CD4-positive, alpha-beta T cell treated with Interleukin-15 for 4 hours (primary cell): Measurements from ENCODE around the gene TMEM51.
"Not testable (repeated sequence)": the region's sequence is repeated elsewhere in the genome, so short reads cannot be mapped to it uniquely, and the experiment has no call there.

ENCODE experiments used
- DNase-seq: peaks from one replicate; pipeline ENCODE4 v3.0.0-alpha.2; 2020; ENCODE audit warnings: low spot score

Gene TMEM51

DNA sequence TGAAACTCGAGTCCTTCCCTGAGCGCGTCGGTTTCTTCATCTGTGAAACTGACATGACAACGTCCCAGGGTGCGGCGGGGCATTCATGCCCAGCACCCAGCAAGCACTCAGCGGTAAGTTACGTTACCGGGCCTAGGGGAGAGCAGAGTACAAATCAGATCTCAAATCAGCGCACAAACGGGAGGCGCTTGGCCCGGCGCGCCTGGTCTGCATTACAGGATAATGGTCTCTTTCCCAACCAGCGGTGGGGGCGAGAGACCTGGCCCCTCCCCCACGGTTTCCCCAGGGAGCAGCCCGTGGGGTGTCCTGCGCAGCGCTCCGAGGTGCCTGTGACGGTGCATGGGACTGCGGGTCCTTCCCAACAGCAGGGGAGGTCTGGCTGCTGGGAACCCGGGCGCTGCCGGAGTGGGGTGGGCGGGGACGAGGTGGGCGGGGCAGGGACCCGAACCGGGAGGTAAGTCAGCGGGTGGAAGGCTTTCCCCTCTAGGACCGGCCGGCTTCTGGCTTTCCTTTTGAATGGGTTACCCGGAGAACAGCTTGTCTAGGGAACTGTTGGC lies 1.0 kb downstream of the TMEM51 start:
- DNase-seq: no peak

DNA sequence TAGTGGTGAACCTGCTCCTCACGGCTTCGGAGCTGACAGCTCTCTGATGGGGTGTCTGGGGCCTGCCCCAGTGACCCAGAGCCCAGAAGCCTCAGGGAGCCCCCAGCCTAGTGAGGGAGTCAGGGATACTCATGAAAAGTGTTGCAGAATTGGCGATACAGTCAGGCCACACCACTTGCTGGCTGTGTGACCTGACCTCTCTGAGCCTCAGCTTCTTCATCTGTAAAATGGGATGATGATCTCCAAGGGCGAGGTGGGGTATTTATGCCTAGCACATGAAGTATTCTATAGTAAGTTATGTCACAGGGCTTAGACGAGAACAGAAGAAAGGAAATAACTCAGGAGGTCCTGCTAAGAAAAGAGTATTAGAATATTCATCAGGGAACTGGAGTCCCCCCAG lies 1.6 kb downstream of the TMEM51 start:
- DNase-seq: no peak

DNA sequence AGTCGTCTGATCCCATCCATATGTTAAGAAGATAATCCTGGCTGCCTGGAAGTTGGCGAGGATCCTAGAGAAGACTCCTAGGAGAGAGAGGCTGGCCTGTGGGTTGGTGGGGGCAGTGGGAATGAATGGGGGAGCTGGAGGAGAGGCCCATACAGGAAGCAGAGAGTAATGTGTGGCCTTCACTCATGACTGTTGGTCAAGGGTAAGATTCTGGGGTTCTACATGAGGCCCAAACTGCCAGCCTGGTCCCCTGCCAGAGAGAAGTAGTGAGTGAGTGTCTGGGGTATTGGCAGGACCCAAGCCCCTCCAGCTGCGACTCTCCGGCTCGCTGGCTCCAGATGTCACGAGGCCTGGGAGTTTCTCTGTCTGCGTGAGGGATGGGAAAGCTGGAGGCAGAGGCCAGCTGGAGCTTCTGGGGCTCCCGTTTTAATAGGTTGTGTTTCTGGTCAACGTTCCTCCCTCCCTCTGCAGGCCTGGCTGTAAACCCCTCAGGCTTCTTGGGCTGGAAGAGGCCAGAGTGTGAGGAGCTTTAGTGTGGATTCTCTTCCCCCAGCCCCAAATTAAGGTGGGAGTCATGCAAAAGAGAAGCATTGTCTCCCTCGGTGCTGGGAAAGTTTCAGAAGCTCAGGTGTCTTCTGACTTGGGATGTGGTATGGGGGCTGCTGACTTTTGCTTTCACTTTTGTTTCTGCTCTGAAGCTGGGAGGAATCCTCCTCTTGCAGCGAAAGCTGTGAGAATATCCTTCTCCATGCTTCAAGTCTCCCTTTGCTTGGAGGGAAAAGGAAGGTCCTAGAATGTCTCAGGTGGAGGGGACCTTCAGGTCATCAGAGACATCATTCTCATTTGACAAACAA lies 2.6 kb downstream of the TMEM51 start:
- peak; percentile 2 for DNase-seq

DNA sequence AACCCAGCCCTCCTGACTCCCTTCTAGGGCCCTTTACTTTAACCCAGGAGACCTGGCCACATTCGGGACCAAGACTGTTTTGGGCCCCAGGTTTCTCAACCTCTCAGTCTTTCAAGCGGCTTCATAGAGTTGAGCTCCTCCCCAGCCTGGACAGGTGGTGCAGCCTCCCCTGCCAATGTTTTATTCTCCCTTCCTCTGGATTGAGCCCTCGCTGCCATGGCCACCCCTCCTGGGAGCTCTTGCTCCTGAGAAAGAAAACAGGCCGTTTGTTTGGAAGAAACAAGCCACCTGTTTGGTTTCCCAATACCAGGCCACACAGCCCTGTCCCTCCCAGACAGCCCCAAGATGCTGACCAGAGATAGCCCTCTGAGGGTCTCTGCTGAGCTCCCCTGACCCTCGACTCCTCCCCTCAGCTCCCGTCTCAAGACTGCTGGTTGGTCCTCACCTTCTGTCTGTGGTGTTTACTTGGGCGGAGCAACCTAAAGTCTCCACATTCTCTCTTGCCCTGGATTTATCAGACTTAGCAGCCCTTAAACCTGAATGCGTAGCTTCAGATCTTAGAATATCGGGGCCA lies 3.3 kb downstream of the TMEM51 start:
- no peak for DNase-seq

DNA sequence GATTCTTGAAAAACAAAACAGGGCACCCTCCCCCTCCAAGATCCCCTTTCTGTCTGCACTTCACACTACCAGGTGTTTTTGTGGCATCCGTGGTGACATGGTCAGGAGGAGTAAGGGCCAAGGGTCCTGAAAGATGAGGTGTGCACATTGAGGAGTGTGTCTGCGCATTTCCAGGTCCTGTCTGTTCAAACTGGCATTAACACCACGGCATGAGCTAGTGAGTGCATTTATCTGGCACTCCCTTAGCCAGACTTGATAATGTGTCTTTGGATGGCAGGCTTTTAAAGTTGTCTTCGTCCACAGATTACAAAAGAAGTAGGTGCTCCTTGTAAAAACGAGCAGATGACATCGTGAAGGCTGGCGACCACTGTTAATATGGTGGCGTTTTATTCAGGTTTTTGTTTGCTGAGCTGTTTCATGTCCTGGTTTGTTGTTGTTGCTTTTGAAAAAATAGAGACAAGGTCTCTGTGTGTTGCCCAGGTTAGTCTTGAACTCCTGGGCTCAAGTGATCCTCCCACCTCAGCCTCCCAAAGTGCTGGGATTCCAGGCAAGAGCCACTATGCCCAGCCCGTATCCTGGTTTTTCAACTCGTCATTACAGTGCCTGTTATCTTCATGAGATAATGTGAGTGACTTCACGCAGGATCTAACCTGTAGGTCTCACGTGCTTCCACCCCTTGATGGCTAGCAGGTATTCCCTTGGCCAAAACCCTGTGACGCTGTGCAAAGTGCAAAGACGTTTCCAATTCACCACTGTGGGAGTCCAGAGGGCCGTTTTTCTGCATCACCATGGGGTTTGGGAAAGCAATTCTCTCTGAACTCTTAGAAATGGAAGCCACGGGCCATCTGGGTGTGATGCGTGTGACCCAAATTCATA lies 4.2 kb downstream of the TMEM51 start:
- DNase-seq: no peak

DNA sequence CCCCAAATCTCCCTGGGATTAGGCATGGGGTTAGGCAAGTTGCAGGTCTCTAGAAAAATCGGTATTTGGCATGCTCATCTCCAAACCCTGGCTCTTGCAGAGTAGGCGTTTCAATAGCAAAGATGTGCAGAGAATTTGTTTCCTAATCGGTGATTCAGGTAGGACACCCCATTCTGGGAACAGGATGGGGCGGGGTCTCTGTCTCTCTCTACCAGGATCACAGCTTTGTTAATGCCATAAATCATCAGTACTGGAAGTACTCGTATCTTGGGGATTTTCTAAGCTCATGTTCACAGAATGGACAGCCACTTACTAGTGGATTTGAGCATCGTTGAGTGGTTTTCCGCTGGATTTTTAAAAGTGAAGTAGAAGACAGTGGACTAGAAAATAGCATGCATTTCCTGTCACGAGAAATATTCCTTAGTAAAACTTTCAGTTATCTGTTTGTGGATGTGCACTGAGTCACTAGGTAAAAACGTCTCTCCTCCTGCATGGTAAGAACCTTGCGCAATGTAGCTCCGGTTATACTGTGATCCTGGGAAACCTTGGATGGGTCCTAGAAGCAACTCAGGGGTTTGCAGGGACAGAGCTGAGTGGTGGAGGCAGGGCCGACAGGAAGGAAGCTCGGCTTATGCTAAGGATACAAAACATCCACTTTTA lies 5.1 kb downstream of the TMEM51 start:
- DNase-seq: no peak

DNA sequence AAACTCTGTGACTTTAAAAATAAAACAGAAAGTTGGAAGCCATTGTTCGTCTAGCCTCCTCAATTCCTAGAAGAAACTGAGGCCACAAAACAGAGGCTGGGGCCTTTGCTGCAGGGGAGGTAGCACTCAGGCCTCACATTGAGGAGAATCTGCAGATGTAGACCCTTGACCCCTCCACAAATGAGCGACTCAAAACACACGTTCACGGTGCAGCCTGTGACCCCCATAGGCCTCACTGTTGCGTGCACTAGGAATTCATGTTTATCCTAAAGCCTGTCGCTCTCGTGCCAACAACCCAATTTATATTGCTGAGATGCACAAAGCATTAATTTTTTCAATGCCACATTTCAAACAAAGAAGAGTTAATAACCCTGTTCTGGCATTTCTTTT lies 5.6 kb downstream of the TMEM51 start:
- DNase-seq: no peak

DNA sequence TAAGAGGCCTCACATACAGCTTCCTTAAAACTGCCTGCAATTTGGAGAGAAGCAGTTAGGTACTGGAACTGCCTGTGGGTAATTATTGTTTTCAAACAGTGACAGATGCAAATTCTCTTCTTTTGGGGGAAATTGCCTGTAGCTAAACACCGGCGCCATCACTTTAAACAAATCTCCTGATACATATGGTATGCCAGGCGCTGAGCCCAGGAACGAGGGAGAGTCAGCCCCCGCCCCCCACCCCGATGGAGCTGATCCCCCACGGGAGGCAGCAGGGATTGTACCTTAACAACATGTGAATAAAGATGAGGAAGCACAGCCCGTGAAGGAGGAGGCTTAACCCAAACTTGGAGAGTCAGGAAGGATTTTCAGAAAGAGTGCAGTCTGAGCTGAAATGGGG lies 7.1 kb downstream of the TMEM51 start:
- no peak for DNase-seq

DNA sequence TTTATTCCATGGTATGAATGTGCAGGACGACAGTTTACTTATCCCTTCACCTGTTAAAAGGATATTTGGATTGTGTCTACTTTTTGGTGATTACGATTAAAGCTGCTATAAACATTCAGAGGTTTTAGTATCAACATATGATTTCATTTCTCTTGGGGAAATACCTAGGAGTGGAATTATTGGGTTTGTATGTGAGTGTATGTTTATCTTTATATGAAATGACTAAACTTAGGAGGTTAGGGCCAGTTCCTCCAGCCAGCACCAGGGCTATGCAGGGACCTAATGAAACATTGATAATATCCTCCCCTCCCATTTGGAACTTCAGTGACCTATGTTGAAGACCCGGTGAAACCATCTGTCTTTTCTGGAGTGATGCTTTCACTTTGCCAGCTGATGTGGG lies 13.8 kb downstream of the TMEM51 start:
- DNase-seq: no peak

DNA sequence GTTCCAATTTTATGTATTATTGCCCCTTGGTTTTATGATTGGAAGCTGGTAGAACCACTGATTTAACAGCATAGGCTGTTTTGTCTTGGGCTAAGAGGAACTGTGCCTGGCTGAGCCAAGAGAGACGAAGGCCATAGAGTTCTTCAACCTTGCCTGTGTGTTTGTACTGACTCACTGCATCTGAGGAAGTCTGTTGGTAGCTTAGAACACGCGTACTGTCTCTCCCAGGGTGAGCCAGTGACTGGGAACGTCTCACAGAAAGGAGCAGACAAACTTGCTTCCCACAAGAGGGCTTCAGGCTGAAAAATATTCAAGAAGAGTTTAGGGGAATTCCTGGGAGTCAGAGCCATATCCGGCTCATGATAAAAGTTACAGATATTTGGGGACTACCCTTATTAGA lies 14.9 kb downstream of the TMEM51 start:
- no peak for DNase-seq

DNA sequence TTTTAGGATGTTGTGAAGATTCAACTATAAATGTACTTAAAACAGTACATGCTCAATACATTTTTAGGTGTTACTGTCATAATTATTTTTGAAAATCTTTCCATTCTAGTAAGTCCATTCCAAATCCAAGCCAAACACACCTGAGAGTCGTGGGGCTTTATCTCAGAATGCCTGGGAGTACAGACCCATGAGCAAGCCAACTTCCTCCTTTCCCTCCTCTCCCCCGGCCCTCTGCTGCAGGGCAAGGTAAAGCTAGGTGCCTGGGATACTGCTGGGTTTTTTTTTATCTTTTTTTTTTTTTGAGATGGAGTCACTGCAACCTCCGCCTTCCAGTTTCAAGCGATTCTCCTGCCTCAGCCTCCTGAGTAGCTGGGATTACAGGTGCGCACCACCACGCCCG lies 16.5 kb downstream of the TMEM51 start:
- no peak for DNase-seq

DNA sequence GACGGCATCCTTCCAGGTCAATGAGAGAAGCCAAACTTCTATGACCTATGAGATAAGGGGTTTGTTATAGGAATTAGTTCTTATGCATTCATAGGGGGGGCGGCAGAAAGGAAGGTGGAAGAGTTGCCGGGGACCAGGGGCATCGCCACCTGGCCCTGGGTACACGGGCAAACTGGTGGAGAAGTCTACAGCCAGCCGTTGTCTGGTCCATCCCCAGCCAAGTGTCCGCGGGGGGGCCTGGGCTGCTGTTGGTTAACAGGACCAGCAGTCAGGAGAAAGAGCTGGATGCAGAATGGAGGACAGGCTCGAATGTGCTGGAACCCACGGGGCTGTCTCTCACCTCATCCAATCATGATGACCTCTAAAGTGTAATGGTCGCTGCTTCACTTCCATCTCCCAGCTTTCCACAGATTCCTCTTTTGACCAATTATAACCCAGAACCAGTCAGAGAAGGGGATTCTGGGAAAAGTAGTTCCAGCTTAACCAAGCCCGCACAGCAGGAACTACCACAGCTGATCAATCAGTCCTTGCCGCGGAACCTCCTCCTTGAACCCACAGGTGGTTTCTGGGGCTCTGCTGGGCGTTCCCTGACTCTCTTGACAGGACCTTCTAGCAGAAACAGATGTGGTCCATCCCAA lies 17.8 kb downstream of the TMEM51 start:
- no peak for DNase-seq

DNA sequence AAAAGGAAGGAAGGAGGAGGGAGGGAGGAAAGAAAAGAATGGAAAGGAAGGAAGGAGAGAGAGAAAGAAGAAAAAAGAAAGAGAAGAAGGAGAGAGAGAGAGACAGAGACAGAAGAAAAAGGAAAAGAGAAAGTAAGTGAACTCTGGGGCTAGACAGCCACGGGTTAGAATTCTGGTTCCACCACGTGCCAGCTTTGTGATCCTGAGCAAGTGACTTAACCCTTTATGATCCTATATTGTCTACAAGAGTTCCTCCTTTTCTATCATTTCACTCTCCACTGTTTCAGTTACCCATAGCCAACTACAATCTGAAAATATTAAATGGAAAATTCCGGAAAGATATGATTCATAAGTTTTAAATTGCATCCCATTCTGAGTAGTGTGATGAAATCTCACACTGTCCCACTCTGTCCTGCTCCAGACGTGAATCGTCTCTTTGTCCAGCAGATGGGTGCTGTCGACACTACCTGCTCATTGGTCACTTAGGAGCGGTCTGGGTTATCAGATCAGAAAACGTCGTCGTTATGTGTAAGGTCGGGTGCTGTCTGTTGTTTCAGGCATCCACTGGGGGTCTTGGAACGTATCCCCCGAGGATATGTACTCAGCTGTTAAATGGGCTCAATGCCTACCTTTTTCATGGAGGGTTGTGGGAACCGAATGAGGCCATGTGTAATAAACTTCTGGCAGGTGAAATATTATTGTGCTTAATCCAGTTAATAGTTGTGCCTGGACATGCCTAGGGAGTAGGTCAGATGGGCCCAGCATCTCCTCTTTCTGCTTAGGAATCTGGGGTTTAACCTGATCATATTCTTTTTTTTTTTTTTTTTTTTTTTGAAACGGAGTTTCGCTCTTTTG lies 19.1 kb downstream of the TMEM51 start:
- no peak for DNase-seq

DNA sequence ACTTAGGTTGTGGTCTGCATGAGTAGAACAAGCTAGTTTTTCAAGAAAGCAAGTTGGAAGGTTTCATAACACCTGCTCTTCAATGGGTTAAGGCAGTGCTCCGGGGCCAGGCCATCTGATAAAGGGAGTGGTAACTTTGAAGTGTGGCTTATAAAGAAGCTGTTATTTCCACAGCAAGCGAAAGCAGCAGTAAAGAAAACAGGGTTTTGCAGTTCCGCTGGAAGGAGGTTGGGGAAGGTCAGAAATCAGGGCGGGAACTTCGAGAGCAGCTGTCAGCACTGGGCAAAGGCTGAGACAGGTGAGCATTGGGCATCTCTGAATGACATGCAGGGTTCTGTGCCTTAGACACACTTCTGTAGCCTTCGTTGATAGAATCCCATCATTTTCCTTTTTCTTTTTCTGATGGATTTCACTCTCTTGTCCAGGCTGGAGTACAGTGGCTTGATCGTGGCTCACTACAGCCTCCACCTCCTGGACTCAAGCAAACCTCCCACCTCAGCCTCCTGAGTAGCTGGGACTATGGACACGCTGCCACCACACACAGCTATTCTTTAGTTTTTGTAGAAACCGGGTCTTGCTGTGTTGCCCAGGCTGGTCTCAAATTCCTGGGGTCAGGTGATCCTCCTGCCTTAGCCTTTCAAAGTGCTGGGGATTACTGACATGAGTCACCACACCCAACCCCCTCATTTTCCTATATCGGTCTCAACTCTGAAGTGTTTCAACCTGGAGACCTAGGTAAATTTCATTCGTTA lies 20.5 kb downstream of the TMEM51 start:
- DNase-seq: no peak

DNA sequence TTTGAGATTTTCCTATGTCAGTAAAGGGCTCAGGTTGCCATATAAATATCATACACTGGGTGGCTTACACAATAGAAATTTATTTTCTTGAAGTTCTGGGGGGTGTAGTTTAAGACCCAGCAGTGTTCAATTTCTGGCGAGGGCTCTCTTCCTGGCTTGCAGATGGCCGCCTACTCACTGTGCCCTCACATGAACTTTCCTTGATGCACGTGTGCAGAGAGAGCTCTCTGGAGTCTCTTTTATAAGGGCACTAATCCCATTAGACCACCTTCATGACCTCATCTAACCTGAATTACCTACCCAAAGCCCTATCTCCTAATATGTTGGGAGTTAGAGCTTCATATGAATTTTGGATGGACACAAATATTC lies 21.1 kb downstream of the TMEM51 start:
- DNase-seq: no peak

DNA sequence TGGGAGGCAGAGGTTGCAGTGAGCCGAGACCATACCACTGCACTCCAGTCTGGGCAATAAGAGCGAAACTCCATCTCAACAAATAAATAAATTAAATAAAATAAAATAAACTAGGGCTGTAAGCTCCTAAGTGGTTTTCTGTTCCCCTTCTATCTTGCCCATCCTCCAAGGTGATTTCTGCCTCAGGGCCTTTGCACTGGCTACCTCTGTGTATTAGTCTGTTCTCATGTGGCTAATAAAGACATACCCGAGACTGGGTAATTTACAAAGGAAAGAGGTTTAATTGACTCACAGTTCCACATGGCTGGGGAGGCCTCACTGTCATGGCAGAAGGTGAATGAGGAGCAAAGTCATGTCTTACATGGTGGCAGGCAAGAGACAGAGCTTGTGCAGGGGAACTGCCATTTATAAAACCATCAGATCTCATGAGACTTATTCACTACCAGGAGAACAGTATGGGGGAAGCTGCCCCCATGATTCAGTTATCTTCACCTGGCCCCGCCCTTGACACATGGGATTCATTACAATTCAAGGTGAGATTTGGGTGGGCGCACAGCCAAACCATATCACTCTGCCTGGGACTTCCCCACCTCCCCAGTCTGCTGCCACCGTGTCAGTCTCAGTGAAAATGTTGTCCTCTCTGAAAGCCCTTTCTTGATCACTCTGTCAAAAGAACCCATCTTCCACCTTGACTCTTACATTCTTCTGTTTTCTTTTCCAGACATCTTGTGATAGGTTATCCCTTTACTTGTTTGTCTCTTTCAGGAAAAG lies 22.0 kb downstream of the TMEM51 start:
- not testable (repeated sequence) for DNase-seq

DNA sequence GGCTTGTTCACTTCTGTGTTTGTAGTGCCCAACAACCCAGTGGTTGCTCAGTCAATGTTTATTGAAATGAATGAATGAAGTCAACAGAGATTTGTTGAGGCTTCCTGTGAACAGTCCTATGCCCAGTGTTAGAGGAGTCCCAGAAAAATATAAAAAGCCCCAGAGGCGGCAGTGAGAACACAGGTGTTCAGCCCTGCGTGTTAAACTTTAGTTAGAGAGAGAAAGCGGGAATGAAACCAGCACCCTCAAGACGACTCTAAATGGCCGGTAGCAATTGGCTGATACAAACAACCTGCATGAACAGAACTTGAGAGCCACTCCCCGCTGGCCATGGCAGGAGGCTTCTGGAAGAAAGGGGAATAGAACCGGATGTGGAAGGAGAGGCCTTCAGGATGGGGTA lies 22.6 kb downstream of the TMEM51 start:
- DNase-seq: no peak

DNA sequence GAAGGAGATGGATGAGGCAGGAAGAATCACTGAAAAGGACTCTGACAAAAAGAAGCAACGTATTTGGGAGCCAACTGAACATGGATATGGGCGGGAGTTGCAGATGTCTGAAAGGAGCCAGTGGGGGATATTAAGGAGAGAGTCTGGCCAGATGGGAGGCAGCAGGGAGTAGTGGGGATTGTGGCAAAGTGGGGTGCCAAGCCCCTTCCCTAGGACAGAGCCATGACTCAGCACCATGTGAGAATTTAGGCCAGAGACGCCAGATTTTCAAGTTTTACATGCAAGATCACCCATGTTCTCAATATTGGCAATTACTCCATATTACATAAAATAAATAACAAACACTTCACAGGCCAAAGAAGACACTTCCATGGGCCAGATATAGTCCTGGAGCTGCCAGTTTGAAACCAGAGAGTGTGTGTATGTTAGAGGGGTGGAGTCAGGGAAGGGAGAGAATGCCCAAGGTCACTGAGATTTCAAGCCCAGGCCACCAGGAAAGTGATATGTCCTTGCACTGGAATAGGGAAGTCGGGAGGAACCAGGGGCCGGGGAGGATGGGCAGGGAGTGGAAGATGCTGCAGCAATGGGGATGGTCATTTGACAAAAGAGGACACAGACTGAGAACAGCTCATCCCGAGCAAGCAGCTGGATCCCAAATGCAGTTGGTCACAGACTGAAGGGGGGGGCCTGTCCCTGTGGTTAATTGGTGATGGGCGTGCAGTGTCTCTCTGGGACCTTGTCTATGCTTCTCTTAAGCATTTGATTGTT lies 23.5 kb downstream of the TMEM51 start:
- DNase-seq: no peak
